HUDEP-2 (cell line): ENCODE results near the gene NFKB1.

Experiments used
- DNase-seq, 76 experiments: peaks; one replicate each; lab custom pipeline; 2025; ENCODE audit not compliant: unreplicated experiment in 76 of 76; lab: John Stamatoyannopoulos, UW

NFKB1 gene

GRCh38 chr4:102526532-102526931, 25.4 kb downstream of the NFKB1 start:
- DNase-seq = no peak

DNA sequence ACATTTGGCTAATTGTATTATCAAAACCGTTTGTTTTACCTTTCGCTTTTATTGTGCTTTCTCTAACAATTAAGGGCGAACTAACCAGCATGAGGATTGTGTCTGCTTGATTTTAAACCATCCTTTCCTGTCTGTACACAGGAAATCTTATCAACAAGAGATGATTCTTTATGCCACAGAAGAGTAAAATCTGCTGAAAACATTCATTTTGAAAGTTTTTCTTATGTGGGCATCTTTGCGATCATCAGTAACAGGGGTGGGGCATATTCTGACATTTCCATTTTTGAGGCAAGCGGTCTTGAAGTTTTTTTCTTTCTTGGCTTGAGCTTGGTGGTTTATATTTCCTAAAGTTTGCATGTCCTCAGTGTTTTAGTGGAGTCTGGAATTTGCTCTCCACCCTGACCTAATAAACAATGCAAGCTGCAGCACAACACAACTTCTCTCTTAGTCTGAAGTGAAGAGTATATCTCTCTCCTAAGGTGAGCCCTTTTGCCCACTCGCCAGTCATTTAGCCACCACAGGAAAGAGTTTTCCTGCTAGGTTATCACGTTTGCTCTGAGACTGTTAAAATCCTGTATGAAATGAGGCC, 26.6 kb downstream of the NFKB1 start:
- DNase-seq = no peak

- DNase-seq = no peak
These were observed 28.8 kb downstream of the NFKB1 start for GRCh38 chr4:102529977-102530376.

- DNase-seq = no peak
These were observed 29.8 kb downstream of the NFKB1 start for GRCh38 chr4:102530986-102531385.

GRCh38 chr4:102531462-102531861, 30.3 kb downstream of the NFKB1 start:
- DNase-seq = no peak

GRCh38 chr4:102533348-102533747, 32.2 kb downstream of the NFKB1 start:
- DNase-seq = no peak

GRCh38 chr4:102533904-102534303, 32.7 kb downstream of the NFKB1 start:
- DNase-seq = no peak

- no peak for DNase-seq
These were observed 33.7 kb downstream of the NFKB1 start for GRCh38 chr4:102534845-102535244.

- DNase-seq = no peak
These were observed 34.4 kb downstream of the NFKB1 start for GRCh38 chr4:102535398-102536082.

DNA sequence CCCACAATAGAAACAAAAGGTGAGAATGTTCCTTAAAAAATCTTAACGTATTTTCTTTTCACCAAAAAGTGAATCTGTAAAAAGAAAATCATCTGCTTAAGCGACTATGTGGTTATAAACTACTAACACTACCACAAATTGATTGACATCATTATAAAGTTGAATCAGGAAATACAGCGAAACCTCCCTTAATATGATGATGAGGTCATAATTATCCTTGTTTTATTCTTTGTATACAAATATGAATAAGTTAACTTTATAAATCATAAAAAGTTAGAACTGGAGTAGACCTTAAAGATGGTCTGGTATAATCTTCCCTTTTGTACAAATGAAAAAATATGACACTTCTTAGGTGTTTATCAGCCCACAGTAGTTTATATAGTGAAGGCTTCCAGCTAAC, 35.6 kb downstream of the NFKB1 start:
- no peak for DNase-seq

DNA sequence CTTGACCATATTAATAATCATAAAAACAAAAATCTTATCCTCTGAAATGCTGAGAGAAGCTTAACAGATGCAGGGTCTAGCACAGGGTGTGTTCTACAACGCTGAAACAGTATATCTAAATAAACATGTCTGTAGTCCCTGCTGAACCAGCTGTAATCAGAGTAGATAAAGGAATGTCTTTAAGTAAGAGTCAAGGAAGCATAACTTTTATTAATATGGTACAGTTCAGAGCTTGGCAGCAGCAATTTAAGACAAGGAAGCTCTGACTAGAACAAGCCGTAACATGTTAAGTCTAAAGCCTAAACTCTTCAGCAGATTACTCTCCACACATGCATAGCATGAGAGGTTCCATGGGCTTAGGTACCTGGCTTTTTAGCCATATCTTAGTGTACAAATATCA, 36.1 kb downstream of the NFKB1 start:
- DNase-seq = no peak

DNA sequence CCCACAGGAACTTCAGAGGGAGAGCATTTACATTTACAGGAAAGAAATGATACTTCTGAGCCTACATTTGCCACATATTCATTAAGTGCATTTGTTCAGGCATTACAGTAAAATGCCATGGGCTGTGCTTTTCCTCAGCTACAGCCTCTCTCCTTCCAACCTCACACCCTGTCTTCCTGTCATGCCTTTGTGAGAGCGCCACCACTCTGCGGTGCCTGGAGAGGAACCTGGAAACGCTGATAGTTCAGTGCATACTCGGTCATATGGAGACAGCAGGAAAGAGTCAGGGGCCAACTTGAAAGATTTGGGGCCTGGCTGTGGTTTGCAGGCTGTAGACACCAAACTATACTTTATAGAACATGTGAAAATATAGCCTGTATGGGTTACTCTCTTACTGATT, 40.5 kb downstream of the NFKB1 start:
- no peak for DNase-seq

DNA sequence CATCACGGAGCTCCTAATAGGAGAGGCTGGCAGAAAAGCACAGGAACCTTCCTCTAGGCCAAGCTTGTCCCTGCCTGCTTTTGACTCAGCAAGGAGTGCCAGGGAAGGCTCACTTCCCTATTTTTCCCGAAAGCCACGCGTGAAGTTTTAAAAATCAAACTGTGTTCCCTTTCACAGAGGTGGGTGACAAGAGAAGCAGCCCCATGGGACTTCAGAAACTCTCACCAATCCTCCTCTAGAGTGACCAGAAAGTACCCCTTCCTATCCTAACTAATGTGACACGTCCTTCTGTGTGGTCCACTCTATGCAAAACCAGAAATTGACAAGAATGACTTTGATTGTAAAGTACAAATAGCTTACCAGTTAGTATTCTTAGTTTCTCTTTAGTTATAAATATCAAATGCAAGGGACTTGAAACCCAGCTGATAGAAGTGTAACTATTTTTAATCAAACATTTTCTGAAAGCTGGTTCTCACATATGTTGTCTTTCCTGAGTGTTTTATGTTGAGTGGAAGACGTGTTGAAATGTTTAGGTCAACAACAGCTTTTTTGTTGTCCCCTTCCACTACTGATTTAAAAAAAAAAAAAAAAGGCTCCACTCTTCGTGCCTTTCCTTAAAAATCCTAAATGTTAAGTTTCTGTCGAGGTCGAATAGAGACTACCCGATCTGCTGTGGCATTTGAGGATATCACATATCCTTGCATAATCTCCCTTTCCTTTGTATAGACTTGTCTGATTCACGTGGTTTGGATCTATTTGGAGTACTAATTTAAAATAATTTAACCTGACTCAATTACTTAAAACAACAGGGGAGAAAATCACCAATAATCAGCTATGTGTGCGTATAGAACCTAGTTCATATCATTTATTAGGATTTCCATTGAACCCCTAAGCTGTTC, 42.1 kb downstream of the NFKB1 start:
- DNase-seq = no peak

- no peak for DNase-seq
These were observed 45.5 kb downstream of the NFKB1 start for GRCh38 chr4:102546635-102547034.

DNA sequence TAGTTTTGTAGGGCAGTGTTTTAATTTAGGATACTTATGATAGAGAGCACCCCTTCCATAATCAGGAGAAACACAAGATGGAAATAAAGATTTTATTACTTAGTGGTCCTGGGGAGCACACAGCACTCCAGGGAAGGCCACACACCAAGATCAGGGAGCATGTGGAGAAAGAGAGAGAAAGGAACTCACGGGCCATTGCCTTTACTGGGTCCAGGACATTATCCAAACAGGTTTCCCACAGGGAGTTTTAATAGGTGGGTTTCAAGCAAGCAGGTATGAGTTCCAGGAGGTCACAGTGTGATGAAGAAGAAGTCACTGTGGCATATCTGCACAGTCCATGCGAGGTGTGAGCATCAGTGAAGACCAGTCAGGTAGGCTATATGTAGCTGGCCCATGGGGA, 46.8 kb downstream of the NFKB1 start:
- no peak for DNase-seq

GRCh38 chr4:102551958-102552565, 50.9 kb downstream of the NFKB1 start:
- no peak for DNase-seq

- DNase-seq = no peak
These were observed 51.6 kb downstream of the NFKB1 start for GRCh38 chr4:102552781-102553180.

DNA sequence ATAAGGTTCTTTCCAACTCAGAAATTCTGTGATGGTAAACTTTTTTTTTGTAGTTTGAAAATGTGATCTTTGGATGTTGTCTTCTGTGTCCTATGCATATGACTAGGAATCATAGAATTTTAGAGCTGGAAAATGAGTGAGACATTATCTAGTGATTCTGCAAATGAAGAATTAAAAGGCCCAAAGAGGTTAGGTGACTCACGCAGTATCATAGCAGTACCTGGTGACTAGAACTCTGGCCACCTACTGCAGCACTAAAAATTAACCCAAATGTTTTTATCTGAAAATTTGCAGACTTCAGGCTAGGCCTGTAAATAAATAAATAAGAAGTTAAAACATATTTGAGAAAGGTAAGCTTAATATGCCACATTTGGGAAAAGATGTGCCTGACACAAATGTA, 52.8 kb downstream of the NFKB1 start:
- DNase-seq = no peak

DNA sequence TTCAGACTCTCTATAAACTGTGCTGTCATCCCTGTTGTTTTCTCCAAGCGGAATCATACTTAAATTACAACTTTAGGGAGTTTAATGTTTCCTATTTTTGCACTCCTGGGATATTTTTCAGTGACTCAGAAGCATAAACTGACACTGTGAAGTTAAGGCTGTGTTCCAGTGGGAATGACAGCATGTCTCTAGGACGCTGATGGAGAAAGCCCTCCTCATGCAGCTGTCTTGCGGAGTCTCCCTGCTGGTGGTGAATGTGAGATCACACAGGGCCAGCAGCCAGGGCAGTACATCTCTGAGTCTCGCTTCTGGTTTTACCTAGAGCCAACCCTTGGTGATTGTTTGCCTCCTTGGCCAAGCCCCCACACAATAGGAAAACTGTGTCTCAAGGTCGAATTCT, 53.3 kb downstream of the NFKB1 start:
- no peak for DNase-seq

GRCh38 chr4:102554992-102555391, 53.8 kb downstream of the NFKB1 start:
- DNase-seq = no peak

DNA sequence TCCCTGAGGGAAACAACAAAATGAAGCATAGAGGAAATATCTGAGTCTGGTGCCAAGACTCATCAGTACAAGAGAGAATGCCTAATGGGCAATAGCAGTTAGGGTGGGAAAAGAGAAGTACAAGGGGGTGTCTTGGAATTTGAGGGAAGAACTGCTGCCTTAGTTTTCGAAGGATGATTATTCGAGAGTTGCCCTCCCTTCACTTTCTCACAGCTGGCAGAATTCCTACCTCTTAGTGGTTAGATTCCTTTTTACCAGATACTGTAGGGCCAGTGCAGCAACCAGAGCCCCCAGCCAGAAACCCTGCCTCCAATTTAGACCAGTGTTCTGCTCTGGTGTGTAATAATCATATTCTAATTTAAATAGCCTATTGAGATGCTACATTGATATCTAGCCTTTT, 56.5 kb downstream of the NFKB1 start:
- DNase-seq = no peak
